Urinary bladder (tissue), 4 donors: ENCODE results near the gene DNAJC5G. TPM values are rescaled to one million over a fixed set of nuclear protein-coding genes. Genes with fewer than 3 reads are reported as not detected.
"Not testable (repeated sequence)": the region's sequence is repeated elsewhere in the genome, so short reads cannot be mapped to it uniquely, and the experiment has no call there.

Experiments used
- DNase-seq: peaks from one replicate; pipeline ENCODE4 v3.0.0-alpha.2; 2015; ENCODE audit errors: extremely low spot score
- H3K27ac ChIP-seq: one replicate; pipeline ENCODE4 v1.5.1; 2013; ENCODE audit warnings: low read depth, mild to moderate bottlenecking, moderate library complexity
- H3K36me3 ChIP-seq: one replicate; pipeline ENCODE4 v1.6.1; 2013; ENCODE audit warnings: mild to moderate bottlenecking, moderate library complexity; ENCODE audit not compliant: insufficient read depth
- H3K4me1 ChIP-seq: one replicate; pipeline ENCODE4 v1.6.1; 2013; ENCODE audit warnings: mild to moderate bottlenecking, moderate library complexity; ENCODE audit not compliant: insufficient read depth
- H3K4me3 ChIP-seq: one replicate; pipeline ENCODE4 v1.5.1; 2013; ENCODE audit warnings: low read depth, low read length
- WGBS: extraction: QIAGEN DNeasy Blood & Tissue Kit; methylation state at CpG from one replicate; pipeline ENCODE4 v1.1.7; 2013; 5-methylcytosine and 5-hydroxymethylcytosine counted together
- polyA plus RNA-seq: library from polyadenylated mRNA; stranded (reverse); fragments of 200-250 nt; gene quantifications from one replicate; pipeline ENCODE4 v1.2.3, GENCODE V29; 2013
- total RNA-seq: library from RNA; depleted of rRNA; stranded (reverse); fragments of >200 nt; gene quantifications from one replicate; pipeline ENCODE4 v1.2.3, GENCODE V29; 2014
- donor health status: healthy with polysubstance abuse.
- donor health status: healthy.

The DNAJC5G gene
- total and polyA plus RNA-seq, 2 donors, result 0.42 TPM; not detected in 1

- WGBS, result 74% methylated on average over 3 of the region's 3 CpGs
- Histone ChIP-seq H3K36me3 (no peaks in the 10 kb centered on the region), H3K4me1 (no peaks in the 10 kb centered on the region), H3K27ac (no peak overlapping the region), H3K4me3 (no peak overlapping the region)
- no peak for DNase-seq
These were observed 6.2 kb downstream of the DNAJC5G start for GRCh38 chr2:27281442-27281841.

GRCh38 chr2:27281855-27282559, 6.8 kb downstream of the DNAJC5G start, which contains the start of gene TRIM54:
Gene TRIM54, plus strand, starts transcription at chr2:27282429. Its CDS starts 303 bp downstream, at chr2:27282732.
- WGBS, result 68% methylated on average over 5 of the region's 5 CpGs

GRCh38 chr2:27282892-27283291, 7.7 kb downstream of the DNAJC5G start:
- 39% methylated on average over 5 of the region's 5 CpGs for WGBS
- H3K27ac ChIP-seq, result no peak overlapping the region

More at GRCh38 chr2:27281855-27282559, 6.8 kb downstream of the DNAJC5G start, which contains the start of gene TRIM54:
- no peaks in the 10 kb centered on the region for H3K36me3 ChIP-seq
- no peak within 1 kb of the TSS for H3K27ac ChIP-seq
- DNase-seq, result no peak
- H3K4me1 ChIP-seq, result no peaks in the 10 kb centered on the region
- H3K4me3 ChIP-seq, result no peak within 1 kb of the TSS

GRCh38 chr2:27284996-27285395, 9.8 kb downstream of the DNAJC5G start:
- DNase-seq, result no peak
- H3K36me3 ChIP-seq, result no peaks in the 10 kb centered on the region
- H3K4me1 ChIP-seq, result no peaks in the 10 kb centered on the region
- H3K27ac ChIP-seq, result no peak overlapping the region
- no peak overlapping the region for H3K4me3 ChIP-seq
- 89% methylated on average over 1 of the region's 1 CpG for WGBS

More at GRCh38 chr2:27282892-27283291, 7.7 kb downstream of the DNAJC5G start:
- Histone ChIP-seq H3K4me1 (no peaks in the 10 kb centered on the region), H3K4me3 (no peak overlapping the region), H3K36me3 (no peaks in the 10 kb centered on the region)
- no peak for DNase-seq

- WGBS, result 79% methylated on average over 6 of the region's 6 CpGs
- Histone ChIP-seq H3K4me3 (no peak overlapping the region), H3K27ac (no peak overlapping the region), H3K36me3 (no peaks in the 10 kb centered on the region), H3K4me1 (no peaks in the 10 kb centered on the region)
- no peak for DNase-seq
These were observed 10.2 kb downstream of the DNAJC5G start for GRCh38 chr2:27285481-27285880.

GRCh38 chr2:27288610-27289009, 13.4 kb downstream of the DNAJC5G start:
- H3K27ac ChIP-seq, result no peak overlapping the region
- no peak overlapping the region for H3K4me3 ChIP-seq
- no peak for DNase-seq
- H3K4me1 ChIP-seq, result peaks cover 3% of the 10 kb centered on the region
- no peaks in the 10 kb centered on the region for H3K36me3 ChIP-seq
- 6% methylated on average over 3 of the region's 3 CpGs for WGBS

GRCh38 chr2:27290549-27290948, 15.3 kb downstream of the DNAJC5G start:
- H3K4me3 ChIP-seq, result no peak overlapping the region
- no peak overlapping the region for H3K27ac ChIP-seq
- no peak for DNase-seq
- H3K36me3 ChIP-seq, result no peaks in the 10 kb centered on the region
- H3K4me1 ChIP-seq, result peaks cover 3% of the 10 kb centered on the region
- WGBS, result 89% methylated on average over 5 of the region's 5 CpGs

GRCh38 chr2:27291865-27292264, 16.6 kb downstream of the DNAJC5G start:
- no peak for DNase-seq
- Histone ChIP-seq H3K4me1 (peaks cover 3% of the 10 kb centered on the region), H3K4me3 (no peak overlapping the region), H3K27ac (no peak overlapping the region), H3K36me3 (no peaks in the 10 kb centered on the region)
- 33% methylated on average over 6 of the region's 6 CpGs for WGBS

- WGBS, result 89% methylated on average over 8 of the region's 8 CpGs
- no peak for DNase-seq
- H3K27ac ChIP-seq, result no peak overlapping the region
- H3K4me3 ChIP-seq, result no peak overlapping the region
- peaks cover 3% of the 10 kb centered on the region for H3K4me1 ChIP-seq
- H3K36me3 ChIP-seq, result no peaks in the 10 kb centered on the region
These were observed 19.7 kb downstream of the DNAJC5G start for GRCh38 chr2:27294928-27295327.

- 53% methylated on average over 4 of the region's 4 CpGs for WGBS
- Histone ChIP-seq H3K4me1 (peaks cover 3% of the 10 kb centered on the region), H3K27ac (no peak overlapping the region), H3K4me3 (no peak overlapping the region), H3K36me3 (no peaks in the 10 kb centered on the region)
- DNase-seq, result no peak
These were observed 21.2 kb downstream of the DNAJC5G start for GRCh38 chr2:27296481-27296880.

GRCh38 chr2:27297195-27297594, 22.0 kb downstream of the DNAJC5G start:
- no peak overlapping the region for H3K4me3 ChIP-seq
- no peak for DNase-seq
- 85% methylated on average over 3 of the region's 3 CpGs for WGBS
- peaks cover 3% of the 10 kb centered on the region for H3K4me1 ChIP-seq
- no peak overlapping the region for H3K27ac ChIP-seq
- H3K36me3 ChIP-seq, result no peaks in the 10 kb centered on the region

GRCh38 chr2:27298391-27299080, 23.3 kb downstream of the DNAJC5G start:
- Histone ChIP-seq H3K4me1 (no peaks in the 10 kb centered on the region), H3K27ac (no peak overlapping the region), H3K4me3 (no peak overlapping the region), H3K36me3 (no peaks in the 10 kb centered on the region)
- 76% methylated on average over 18 of the region's 18 CpGs for WGBS
- no peak for DNase-seq

GRCh38 chr2:27300606-27301005, 25.4 kb downstream of the DNAJC5G start:
- not testable (repeated sequence) for H3K4me3 ChIP-seq, H3K27ac ChIP-seq, DNase-seq, H3K4me1 ChIP-seq, H3K36me3 ChIP-seq
- 85% methylated on average over 4 of the region's 4 CpGs for WGBS
